Stimulated activated CD4-positive, alpha-beta T cell treated with anti-CD3 and anti-CD28 coated beads, Interleukin-1b, Interleukin-23, amount 100 ng/mL, for 24 hours (primary cell): ENCODE results near the gene CHPF2.

Experiments used
- DNase-seq, 4 experiments: peaks; one replicate each; pipeline ENCODE4 v3.0.0-alpha.2; 2020; ENCODE audit warnings: low read depth in 4 of 4, low spot score in 1 of 4

Gene CHPF2

GRCh38 chr7:151245360-151246101, 13.2 kb downstream of the CHPF2 start:
- peak in 2 of 4 experiments; percentile 40 to 56 for DNase-seq

- no peak for DNase-seq
Observed at GRCh38 chr7:151246102-151246850, 14.0 kb downstream of the CHPF2 start.

- no peak for DNase-seq
Observed at GRCh38 chr7:151246851-151247580, 14.7 kb downstream of the CHPF2 start.

- DNase-seq = no peak
Observed at GRCh38 chr7:151247611-151248345, 15.5 kb downstream of the CHPF2 start.

GRCh38 chr7:151248346-151249033, 16.2 kb downstream of the CHPF2 start, which contains the start of gene SMARCD3:
SMARCD3 (minus strand) TSS chr7:151248694; CDS start chr7:151248562, 132 bp downstream.
- DNase-seq = no peak

GRCh38 chr7:151249034-151249731, 16.9 kb downstream of the CHPF2 start:
- DNase-seq = no peak

GRCh38 chr7:151249732-151250072, 17.4 kb downstream of the CHPF2 start:
- no peak for DNase-seq

GRCh38 chr7:151250181-151251132, 18.2 kb downstream of the CHPF2 start:
- no peak for DNase-seq

- no peak for DNase-seq
Observed at GRCh38 chr7:151251328-151251688, 19.0 kb downstream of the CHPF2 start.

GRCh38 chr7:151251689-151252560, 19.6 kb downstream of the CHPF2 start:
- DNase-seq = no peak

- DNase-seq = no peak
Observed at GRCh38 chr7:151252561-151252835, 20.2 kb downstream of the CHPF2 start.

- no peak for DNase-seq
Observed at GRCh38 chr7:151252961-151253711, 20.9 kb downstream of the CHPF2 start.

GRCh38 chr7:151254316-151254715, 22.0 kb downstream of the CHPF2 start:
- DNase-seq = no peak

GRCh38 chr7:151254851-151255250, 22.6 kb downstream of the CHPF2 start:
- no peak for DNase-seq

- no peak for DNase-seq
Observed at GRCh38 chr7:151255390-151255789, 23.1 kb downstream of the CHPF2 start.

- no peak for DNase-seq
Observed at GRCh38 chr7:151256410-151257045, 24.2 kb downstream of the CHPF2 start.

GRCh38 chr7:151257990-151258389, 25.7 kb downstream of the CHPF2 start:
- DNase-seq = no peak
